Islet of Langerhans (tissue), 1 donor: ENCODE data around the gene PLXNA2.

ENCODE experiments used
- FAIRE-seq: peaks from one replicate; lab custom pipeline; 2011; peaks lifted over from hg19 to GRCh38; lab: Jason Lieb, UNC

PLXNA2 gene

GRCh38 chr1:208219659-208220282 lies 24.4 kb downstream of the PLXNA2 start:
- no peak for FAIRE-seq

GRCh38 chr1:208219098-208219658 lies 25.0 kb downstream of the PLXNA2 start:
- FAIRE-seq, result no peak

GRCh38 chr1:208218237-208219097 lies 25.7 kb downstream of the PLXNA2 start:
- no peak for FAIRE-seq

GRCh38 chr1:208217781-208218180 lies 26.4 kb downstream of the PLXNA2 start:
- FAIRE-seq, result no peak

GRCh38 chr1:208216806-208217205 lies 27.4 kb downstream of the PLXNA2 start:
- no peak for FAIRE-seq

GRCh38 chr1:208216062-208216461 lies 28.1 kb downstream of the PLXNA2 start:
- no peak for FAIRE-seq

GRCh38 chr1:208215393-208215792 lies 28.8 kb downstream of the PLXNA2 start:
- FAIRE-seq, result no peak

GRCh38 chr1:208213786-208214185 lies 30.4 kb downstream of the PLXNA2 start:
- no peak for FAIRE-seq

GRCh38 chr1:208212893-208213292 lies 31.3 kb downstream of the PLXNA2 start:
- FAIRE-seq, result no peak

GRCh38 chr1:208211921-208212843 lies 32.0 kb downstream of the PLXNA2 start:
- no peak for FAIRE-seq

- no peak for FAIRE-seq
These were observed 34.1 kb downstream of the PLXNA2 start for GRCh38 chr1:208209896-208210589.

- FAIRE-seq, result no peak
These were observed 34.9 kb downstream of the PLXNA2 start for GRCh38 chr1:208209286-208209685.

GRCh38 chr1:208208132-208208487 lies 36.1 kb downstream of the PLXNA2 start:
- no peak for FAIRE-seq

- no peak for FAIRE-seq
These were observed 36.6 kb downstream of the PLXNA2 start for GRCh38 chr1:208207388-208208131.

GRCh38 chr1:208206092-208206698 lies 38.0 kb downstream of the PLXNA2 start:
- no peak for FAIRE-seq

GRCh38 chr1:208205216-208206013 lies 38.8 kb downstream of the PLXNA2 start:
- no peak for FAIRE-seq

GRCh38 chr1:208204779-208205178 lies 39.4 kb downstream of the PLXNA2 start:
- FAIRE-seq, result no peak

GRCh38 chr1:208203848-208204609 lies 40.2 kb downstream of the PLXNA2 start:
- no peak for FAIRE-seq
